ENCODE measurements around the gene LACRT. TPM values are rescaled to one million over a fixed set of nuclear protein-coding genes. Genes with fewer than 3 reads are reported as not detected.

LACRT gene
- total and polyA plus RNA-seq, 2 of the 8 experiments (the other 6 are each of a cell fraction or from before 2014, with no cell fraction given) = not detected

- TF ChIP-seq CHD7 (IDR thresholded peaks at IDR 0.05; ENCODE audit: insufficient replicate concordance, low read length) (no peak), BCL11A (IDR thresholded peaks at IDR 0.05; ENCODE audit: low read depth in 2 of 2, low read length in 2 of 2) (no peak), E2F6 (IDR thresholded peaks at IDR 0.05) (no peak), CTCF (IDR thresholded peaks at IDR 0.05; ENCODE audit: control extremely low read depth in 1 of 3, insufficient read depth in 1 of 3, low read depth in 1 of 3, low read length in 3 of 3) (no peak), MAFK (IDR thresholded peaks at IDR 0.05; ENCODE audit: low read depth, low read length) (no peak), FOSL1 (IDR thresholded peaks at IDR 0.05; ENCODE audit: insufficient read depth, low read depth, low read length) (no peak), TBP (IDR thresholded peaks at IDR 0.05; ENCODE audit: low read depth, low read length) (no peak), RFX5 (IDR thresholded peaks at IDR 0.05; ENCODE audit: borderline replicate concordance, low read depth, low read length) (no peak), KDM5A (IDR thresholded peaks at IDR 0.05; ENCODE audit: low read length) (no peak)
Measured at GRCh38 chr12:54581412-54581811, 53.3 kb downstream of the LACRT start (continued).

Measured in H1 (cell line).